ENCODE data around the gene ADARB2.

Gene ADARB2

GRCh38 chr10:1280466-1281404 is 456.6 kb downstream of the ADARB2 start:
- TF ChIP-seq POLR2AphosphoS5 (IDR thresholded peaks at IDR 0.05; ENCODE audit: low read depth, low read length) (no peak), SIN3A (IDR thresholded peaks at IDR 0.05; ENCODE audit: borderline replicate concordance, insufficient read depth, low read length) (no peak), TAF1 (IDR thresholded peaks at IDR 0.05; ENCODE audit: borderline replicate concordance, insufficient read depth, low read length) (no peak), REST (IDR thresholded peaks at IDR 0.05; ENCODE audit: insufficient read depth in 1 of 2, low read depth in 2 of 2, low read length in 2 of 2) (no peak), FOXP2 (optimal IDR thresholded peaks at IDR 0.05; ENCODE audit: borderline replicate concordance, extremely low read depth, extremely low read length, insufficient read depth) (no peak)

DNA sequence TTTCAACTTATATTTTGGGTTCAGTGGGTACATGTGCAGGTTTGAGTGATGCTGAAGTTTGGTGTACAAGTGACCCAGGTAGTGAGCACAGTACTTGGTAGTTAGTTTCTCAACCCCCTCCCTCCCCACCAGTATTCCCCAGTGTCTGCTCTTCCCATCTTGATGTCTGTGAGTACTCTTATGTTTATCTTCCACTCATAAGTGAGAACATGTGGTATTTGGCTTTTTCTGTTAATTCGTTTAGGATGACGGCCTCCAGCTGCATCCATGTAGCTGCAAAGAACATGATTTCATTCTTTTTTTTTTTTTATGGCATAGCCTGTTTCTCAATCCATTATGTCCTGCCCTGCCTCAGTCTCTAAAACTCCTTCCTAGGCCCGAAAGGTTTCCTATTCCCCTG is 459.0 kb downstream of the ADARB2 start:
- TF ChIP-seq POLR2AphosphoS5 (IDR thresholded peaks at IDR 0.05; ENCODE audit: low read depth, low read length), result no peak
- TF ChIP-seq FOXP2 (optimal IDR thresholded peaks at IDR 0.05; ENCODE audit: borderline replicate concordance, extremely low read depth, extremely low read length, insufficient read depth), result no peak
- TF ChIP-seq SIN3A (IDR thresholded peaks at IDR 0.05; ENCODE audit: borderline replicate concordance, insufficient read depth, low read length), result no peak
- TF ChIP-seq REST (IDR thresholded peaks at IDR 0.05; ENCODE audit: insufficient read depth in 1 of 2, low read depth in 2 of 2, low read length in 2 of 2), result no peak
- TF ChIP-seq TAF1 (IDR thresholded peaks at IDR 0.05; ENCODE audit: borderline replicate concordance, insufficient read depth, low read length), result no peak

GRCh38 chr10:1274701-1275544 is 462.4 kb downstream of the ADARB2 start:
- TF ChIP-seq SIN3A (IDR thresholded peaks at IDR 0.05; ENCODE audit: borderline replicate concordance, insufficient read depth, low read length), result no peak
- TF ChIP-seq FOXP2 (optimal IDR thresholded peaks at IDR 0.05; ENCODE audit: borderline replicate concordance, extremely low read depth, extremely low read length, insufficient read depth), result no peak
- TF ChIP-seq POLR2AphosphoS5 (IDR thresholded peaks at IDR 0.05; ENCODE audit: low read depth, low read length), result no peak
- no peak for TF ChIP-seq TAF1 (IDR thresholded peaks at IDR 0.05; ENCODE audit: borderline replicate concordance, insufficient read depth, low read length)
- no peak for TF ChIP-seq REST (IDR thresholded peaks at IDR 0.05; ENCODE audit: insufficient read depth in 1 of 2, low read depth in 2 of 2, low read length in 2 of 2)

GRCh38 chr10:1274111-1274661 is 463.1 kb downstream of the ADARB2 start:
- TF ChIP-seq TAF1 (IDR thresholded peaks at IDR 0.05; ENCODE audit: borderline replicate concordance, insufficient read depth, low read length) (no peak), POLR2AphosphoS5 (IDR thresholded peaks at IDR 0.05; ENCODE audit: low read depth, low read length) (no peak), FOXP2 (optimal IDR thresholded peaks at IDR 0.05; ENCODE audit: borderline replicate concordance, extremely low read depth, extremely low read length, insufficient read depth) (no peak), SIN3A (IDR thresholded peaks at IDR 0.05; ENCODE audit: borderline replicate concordance, insufficient read depth, low read length) (no peak), REST (IDR thresholded peaks at IDR 0.05; ENCODE audit: insufficient read depth in 1 of 2, low read depth in 2 of 2, low read length in 2 of 2) (no peak)
